Gastroesophageal sphincter (tissue), 4 donors: ENCODE measurements around the gene OTUB2. TPM values are rescaled to one million over a fixed set of nuclear protein-coding genes. Genes with fewer than 3 reads are reported as not detected.

Source experiments
- ATAC-seq: fragments of 150-250 bp; one replicate; pipeline ENCODE4 v1.9.1; 2016; ENCODE audit warnings: mild to moderate bottlenecking, moderate library complexity
- H3K27ac ChIP-seq, 4 donors: fragments of 200-600 bp; sonication (generic) in 3 of 4; 1 replicate in 3 of 4; 2 replicates in 1 of 4; pipeline ENCODE4 v1.5.1; 2016 to 2019
- H3K27me3 ChIP-seq: fragments of 200-600 bp; sonication (generic); one replicate; pipeline ENCODE4 v1.5.1; 2019
- H3K36me3 ChIP-seq, 2 donors: fragments of 200-600 bp; sonication (generic); one replicate each; pipeline ENCODE4 v1.5.1; 2019; ENCODE audit warnings: control low read depth in 1 of 2
- H3K4me1 ChIP-seq, 3 donors: fragments of 200-600 bp; sonication (generic); 1 replicate in 2 of 3; 2 replicates in 1 of 3; pipeline ENCODE4 v1.5.1; 2016 to 2019; ENCODE audit warnings: control low read depth in 2 of 3
- H3K4me3 ChIP-seq, 2 donors: fragments of 200-600 bp; sonication (generic); one replicate each; pipeline ENCODE4 v1.5.1; 2019; ENCODE audit warnings: mild to moderate bottlenecking in 1 of 2, moderate library complexity in 1 of 2
- H3K9me3 ChIP-seq, 3 donors: fragments of 200-600 bp; sonication (generic); one replicate each; pipeline ENCODE4 v1.5.1; 2017 to 2019; ENCODE audit warnings: control low read depth in 2 of 3
- CTCF ChIP-seq, 4 experiments: fragments of 200-600 bp in 2 of 4; fragments of 450-650 bp in 2 of 4; sonication (generic) in 1 of 4; IDR thresholded peaks; one replicate each; pipeline ENCODE4 v1.5.1; 2017 to 2019; ENCODE audit warnings: antibody characterized with exemption in 4 of 4, mild to moderate bottlenecking in 2 of 4, moderate library complexity in 2 of 4
- EP300 ChIP-seq: sonication (generic); formaldehyde crosslinking; IDR thresholded peaks from one replicate; pipeline ENCODE4 v1.6.1; 2017; ENCODE audit warnings: antibody characterized with exemption, mild to moderate bottlenecking
- POLR2A ChIP-seq, 2 donors: fragments of 450-650 bp; IDR thresholded peaks; one replicate each; pipeline ENCODE4 v1.6.1; 2017; ENCODE audit warnings: antibody characterized with exemption in 2 of 2, mild to moderate bottlenecking in 2 of 2, moderate library complexity in 1 of 2
- POLR2AphosphoS5 ChIP-seq: sonication (generic); formaldehyde crosslinking; IDR thresholded peaks from one replicate; pipeline ENCODE4 v1.6.1; 2017; ENCODE audit warnings: antibody characterized with exemption
- WGBS, 2 donors: methylation state at CpG; one replicate each; pipeline ENCODE4 v1.1.5; 2018; ENCODE audit warnings: low coverage in 1 of 2; 5-methylcytosine and 5-hydroxymethylcytosine counted together
- total RNA-seq, 4 donors: library from RNA; depleted of rRNA; stranded (reverse); fragments of >200 nt; gene quantifications; one replicate each; pipeline ENCODE4 v1.1.0, GENCODE V29; 2016

OTUB2 gene
- total RNA-seq, 4 donors from 2014 or later = 0.16 to 0.84 (median 0.65) TPM

GRCh38 chr14:93978735-93979134, 47.4 kb upstream of the OTUB2 start:
- no peak overlapping the region for H3K4me3 ChIP-seq
- no peaks in the 10 kb centered on the region for H3K9me3 ChIP-seq
- TF ChIP-seq POLR2AphosphoS5 (no peak), CTCF (IDR thresholded peaks at IDR 0.05) (no peak), EP300 (no peak), POLR2A (IDR thresholded peaks at IDR 0.05) (no peak)
- no peak for ATAC-seq
- peaks cover 9 to 79% (median 9%) of the 10 kb centered on the region in 3 donors for H3K4me1 ChIP-seq
- H3K27ac ChIP-seq = peak overlapping the region; percentile 87 to 99 (median 92)
- no peaks in the 10 kb centered on the region for H3K36me3 ChIP-seq
- no peaks in the 10 kb centered on the region for H3K27me3 ChIP-seq
- WGBS, 2 donors = 65 to 89% methylated on average over 1 to 3 of the region's 4 CpGs

- Histone ChIP-seq H3K9me3 (no peaks in the 10 kb centered on the region), H3K36me3 (no peaks in the 10 kb centered on the region), H3K27ac (peak overlapping the region; percentile 87 to 96 (median 88)), H3K4me1 (peaks cover 9 to 82% (median 9%) of the 10 kb centered on the region in 3 donors), H3K27me3 (no peaks in the 10 kb centered on the region), H3K4me3 (no peak overlapping the region)
- 25 to 26% methylated on average over 4 to 8 of the region's 11 CpGs for WGBS, 2 donors
- peak; percentile 79 for ATAC-seq
- TF ChIP-seq POLR2A (IDR thresholded peaks at IDR 0.05) (no peak), CTCF (IDR thresholded peaks at IDR 0.05) (no peak), POLR2AphosphoS5 (peak; percentile 76)
Observed at GRCh38 chr14:93980456-93981201, 45.5 kb upstream of the OTUB2 start.

- WGBS, 2 donors = 60% methylated on average over 4 of the region's 9 CpGs; no CpG with 5 or more reads in 1 of the 2 donors
- Histone ChIP-seq H3K9me3 (no peaks in the 10 kb centered on the region), H3K4me1 (peaks cover 9 to 82% (median 9%) of the 10 kb centered on the region in 3 donors), H3K27me3 (no peaks in the 10 kb centered on the region), H3K36me3 (no peaks in the 10 kb centered on the region), H3K4me3 (no peak overlapping the region), H3K27ac (peak overlapping the region; percentile 87 to 96 (median 88))
- ATAC-seq = no peak
- TF ChIP-seq POLR2AphosphoS5 (no peak), EP300 (no peak), POLR2A (IDR thresholded peaks at IDR 0.05) (no peak), CTCF (IDR thresholded peaks at IDR 0.05) (no peak)
Observed at GRCh38 chr14:93981316-93982229, 44.6 kb upstream of the OTUB2 start.

GRCh38 chr14:93982230-93983007, 43.7 kb upstream of the OTUB2 start:
- WGBS, 2 donors = 70 to 100% methylated on average over 1 to 2 of the region's 10 CpGs

More at GRCh38 chr14:93982230-93983007, 43.7 kb upstream of the OTUB2 start:
- Histone ChIP-seq H3K4me1 (peaks cover 5 to 84% (median 5%) of the 10 kb centered on the region in 3 donors), H3K27me3 (no peaks in the 10 kb centered on the region), H3K4me3 (no peak overlapping the region), H3K9me3 (no peaks in the 10 kb centered on the region), H3K36me3 (no peaks in the 10 kb centered on the region), H3K27ac (peak overlapping the region; percentile 87 to 96 (median 88))
- no peak for ATAC-seq
- TF ChIP-seq CTCF (IDR thresholded peaks at IDR 0.05) = no peak
- TF ChIP-seq EP300 = no peak
- no peak for TF ChIP-seq POLR2A (IDR thresholded peaks at IDR 0.05)
- no peak for TF ChIP-seq POLR2AphosphoS5
